T-helper 9 cell (primary cell): ENCODE measurements around the gene CDO1.
"Not testable (repeated sequence)": the region's sequence is repeated elsewhere in the genome, so short reads cannot be mapped to it uniquely, and the experiment has no call there.

Experiments used
- DNase-seq: peaks from one replicate; pipeline ENCODE4 v3.0.0-alpha.2; 2020

The CDO1 gene

GRCh38 chr5:115829913-115830312, 13.5 kb upstream of the CDO1 start:
- no peak for DNase-seq

GRCh38 chr5:115825948-115826347, 9.5 kb upstream of the CDO1 start:
- DNase-seq, result no peak

- DNase-seq, result not testable (repeated sequence)
Observed at GRCh38 chr5:115824983-115825382, 8.5 kb upstream of the CDO1 start.

GRCh38 chr5:115820846-115821245, 4.4 kb upstream of the CDO1 start:
- no peak for DNase-seq

- no peak for DNase-seq
Observed at GRCh38 chr5:115818821-115819220, 2.4 kb upstream of the CDO1 start.

- DNase-seq, result no peak
Observed at GRCh38 chr5:115817386-115817785, 927 bp upstream of the CDO1 start.

GRCh38 chr5:115815693-115816225, 700 bp downstream of the CDO1 start:
- no peak for DNase-seq

GRCh38 chr5:115815006-115815692, 1.3 kb downstream of the CDO1 start:
- DNase-seq, result no peak

GRCh38 chr5:115813719-115814118, 2.7 kb downstream of the CDO1 start:
- DNase-seq, result no peak

- no peak for DNase-seq
Observed at GRCh38 chr5:115812372-115812771, 4.1 kb downstream of the CDO1 start.

GRCh38 chr5:115811406-115811805, 5.1 kb downstream of the CDO1 start:
- no peak for DNase-seq

GRCh38 chr5:115810761-115811160, 5.7 kb downstream of the CDO1 start:
- DNase-seq, result no peak

- no peak for DNase-seq
Observed at GRCh38 chr5:115809946-115810345, 6.5 kb downstream of the CDO1 start.

- DNase-seq, result not testable (repeated sequence)
Observed at GRCh38 chr5:115808066-115808465, 8.4 kb downstream of the CDO1 start.

GRCh38 chr5:115807654-115808052, 8.8 kb downstream of the CDO1 start:
- no peak for DNase-seq

- DNase-seq, result no peak
Observed at GRCh38 chr5:115806986-115807653, 9.3 kb downstream of the CDO1 start.

GRCh38 chr5:115801984-115802383, 14.5 kb downstream of the CDO1 start:
- DNase-seq, result no peak

- DNase-seq, result no peak
Observed at GRCh38 chr5:115801152-115801551, 15.3 kb downstream of the CDO1 start.

- no peak for DNase-seq
Observed at GRCh38 chr5:115800108-115800507, 16.4 kb downstream of the CDO1 start.

GRCh38 chr5:115798252-115798651, 18.2 kb downstream of the CDO1 start:
- DNase-seq, result no peak

GRCh38 chr5:115796656-115797055, 19.8 kb downstream of the CDO1 start:
- no peak for DNase-seq

- DNase-seq, result no peak
Observed at GRCh38 chr5:115795700-115796099, 20.8 kb downstream of the CDO1 start.

GRCh38 chr5:115788440-115788839, 28.0 kb downstream of the CDO1 start:
- no peak for DNase-seq

- DNase-seq, result no peak
Observed at GRCh38 chr5:115787426-115787825, 29.0 kb downstream of the CDO1 start.
